Endothelial cell of umbilical vein (primary cell): Measurements from ENCODE around the gene CD200R1L. TPM values are rescaled to one million over a fixed set of nuclear protein-coding genes. Genes with fewer than 3 reads are reported as not detected.

Experiments used
- BruUV-seq: library from RNA; stranded (reverse); fragments of 400-500 nt; replicated peaks from 2 replicates; lab custom pipeline; 2021; lab: Mats Ljungman, UMichigan
- CTCF ChIA-PET: fragments of 300-600, 350-600 bp; sonication (Branson Sonifier 250); formaldehyde crosslinking; loops from one replicate; lab custom pipeline; 2021; ENCODE audit warnings: antibody characterized with exemption, inconsistent platforms; lab: Charles Lee
- POLR2A ChIA-PET: fragments of 300-600, 350-600 bp; sonication (Branson Sonifier 250); formaldehyde crosslinking; loops from one replicate; lab custom pipeline; 2021; ENCODE audit warnings: antibody characterized with exemption, inconsistent platforms; lab: Charles Lee
- DNase-seq: peaks from one replicate; pipeline ENCODE4 v3.0.0-alpha.2; 2011; ENCODE audit warnings: low read depth, low spot score
- FAIRE-seq: peaks from 2 replicates; lab custom pipeline; 2011; peaks lifted over from hg19 to GRCh38; lab: Jason Lieb, UNC
- H2AFZ ChIP-seq: 2 replicates; pipeline ENCODE4 v1.6.0; 2012; ENCODE audit warnings: low read depth, low read length, control low read depth, inconsistent platforms
- H3K27ac ChIP-seq: 2 replicates; pipeline ENCODE4 v1.5.1; 2011; ENCODE audit warnings: low read depth, mild to moderate bottlenecking, control low read depth, low read length, moderate library complexity; ENCODE audit not compliant: insufficient read depth
- H3K27me3 ChIP-seq, 2 experiments: 2 replicates each; pipeline versions ENCODE4 v1.6.0 to v1.6.1; 2011; ENCODE audit warnings: low read length in 2 of 2, mixed read lengths in 1 of 2; ENCODE audit not compliant: control insufficient read depth in 2 of 2, insufficient read depth in 2 of 2
- H3K36me3 ChIP-seq, 2 experiments: 2 replicates in 1 of 2; 3 replicates in 1 of 2; pipeline ENCODE4 v1.5.1; 2011; ENCODE audit warnings: low read length in 2 of 2, mild to moderate bottlenecking in 1 of 2, moderate library complexity in 1 of 2; ENCODE audit not compliant: control insufficient read depth in 2 of 2, insufficient read depth in 2 of 2; ENCODE audit errors: extremely low read depth in 1 of 2
- H3K4me1 ChIP-seq: 3 replicates; pipeline ENCODE4 v1.5.1; 2011; ENCODE audit warnings: mild to moderate bottlenecking, low read length; ENCODE audit not compliant: control insufficient read depth, insufficient read depth; ENCODE audit errors: extremely low read depth
- H3K4me2 ChIP-seq: 2 replicates; pipeline ENCODE4 v1.6.1; 2011; ENCODE audit warnings: low read length, control low read depth, mixed read lengths; ENCODE audit not compliant: insufficient read depth
- H3K4me3 ChIP-seq, 3 experiments: fragments of 200-600 bp in 1 of 3; sonication (generic), shearing (Covaris generic) in 1 of 3; replicated peaks in 1 of 3; 2 replicates each; pipeline ENCODE4 v1.5.1; 2011 to 2016; ENCODE audit warnings: control low read depth in 3 of 3, low read length in 3 of 3, mild to moderate bottlenecking in 2 of 3, inconsistent platforms in 1 of 3, low read depth in 1 of 3, moderate library complexity in 1 of 3; ENCODE audit not compliant: insufficient read depth in 1 of 3
- H3K79me2 ChIP-seq: 2 replicates; pipeline ENCODE4 v1.6.0; 2012; ENCODE audit warnings: low read length, inconsistent platforms; ENCODE audit not compliant: control insufficient read depth, insufficient read depth
- H3K9ac ChIP-seq: replicated peaks from 2 replicates; pipeline ENCODE3; 2011; ENCODE audit warnings: low read length, control low read depth; ENCODE audit not compliant: insufficient read depth; ENCODE audit errors: extremely low read depth
- H3K9me1 ChIP-seq: replicated peaks from 3 replicates; pipeline ENCODE4 v1.6.0; 2011; ENCODE audit warnings: mild to moderate bottlenecking, low read length; ENCODE audit not compliant: control insufficient read depth, insufficient read depth; ENCODE audit errors: extremely low read depth
- H3K9me3 ChIP-seq: replicated peaks from 2 replicates; pipeline ENCODE4 v1.5.1; 2012; ENCODE audit warnings: low read length, inconsistent platforms; ENCODE audit not compliant: control insufficient read depth, insufficient read depth
- H4K20me1 ChIP-seq: replicated peaks from 2 replicates; pipeline ENCODE3; 2011; ENCODE audit warnings: mild to moderate bottlenecking, low read length; ENCODE audit not compliant: control insufficient read depth, insufficient read depth; ENCODE audit errors: extremely low read depth
- EZH2 ChIP-seq: IDR thresholded peaks from 2 replicates; pipeline ENCODE4 v1.6.1; 2012; ENCODE audit warnings: borderline replicate concordance, low read depth, mild to moderate bottlenecking, moderate library complexity, low read length, inconsistent platforms; ENCODE audit not compliant: severe bottlenecking
- FOS ChIP-seq: IDR thresholded peaks from 2 replicates; pipeline ENCODE4 v1.6.1; 2011; ENCODE audit warnings: mild to moderate bottlenecking, low read length, moderate library complexity, borderline replicate concordance; ENCODE audit not compliant: insufficient read depth
- GATA2 ChIP-seq: IDR thresholded peaks from 2 replicates; pipeline ENCODE4 v1.7.0; 2011; ENCODE audit warnings: low read depth, mild to moderate bottlenecking, moderate library complexity, mixed read lengths, low read length; ENCODE audit not compliant: insufficient read length, insufficient read depth
- JUN ChIP-seq: IDR thresholded peaks from 2 replicates; pipeline ENCODE4 v1.6.1; 2011; ENCODE audit warnings: borderline replicate concordance, low read depth; ENCODE audit not compliant: insufficient read length, insufficient read depth
- POLR2AphosphoS5 ChIP-seq: IDR thresholded peaks from 2 replicates; pipeline ENCODE4 v1.6.1; 2012; ENCODE audit warnings: low read depth, mild to moderate bottlenecking, control low read depth, low read length, moderate library complexity; ENCODE audit not compliant: insufficient read depth
- dilution Hi-C: fragments of 300-500 bp; cut with MboI; formaldehyde crosslinking; loops from one replicate; pipeline ENCODE4 v1.15.0; 2019; ENCODE audit warnings: low sequenced_read_pairs; ENCODE audit not compliant: extremely low pct_ligation_motif_present
- intact Hi-C: fragments of 100-400 bp; cut with micrococcal nuclease; formaldehyde crosslinking; loops from one replicate; pipeline ENCODE4 v1.10.0; 2022
- polyA plus RNA-seq, 4 experiments: library from polyadenylated mRNA; depleted of rRNA in 3 of 4; stranded (reverse) in 3 of 4; unstranded in 1 of 4; fragments of >200 nt; gene quantifications; 2 replicates each; pipeline versions ENCODE4 v1.2.1 to v1.2.3, GENCODE V29; 2011 to 2012; ENCODE audit warnings: missing spikeins in 1 of 4
- total RNA-seq: library from RNA; stranded (reverse); gene quantifications from 2 replicates; pipeline ENCODE4 v1.2.3, GENCODE V29; 2021
- TF ChIP-seq, protein P1 (sequence below): IDR thresholded peaks from 2 replicates; pipeline ENCODE4 v1.6.1; 2011; ENCODE audit not compliant: insufficient read depth, insufficient read length
- TF ChIP-seq, protein P2 (sequence below), 2 donors: IDR thresholded peaks; 1 replicate in 1 of 2; 2 replicates in 1 of 2; pipeline ENCODE4 v1.5.1; 2011; ENCODE audit warnings: low read length in 2 of 2, mild to moderate bottlenecking in 2 of 2, moderate library complexity in 2 of 2, control low read depth in 1 of 2, inconsistent platforms in 1 of 2, low read depth in 1 of 2; ENCODE audit not compliant: insufficient read depth in 1 of 2; ENCODE audit errors: extremely low read depth in 1 of 2

CD200R1L gene
- total and polyA plus RNA-seq, 2 donors (not counting 3 experiments of a cell fraction or from before 2014, with no cell fraction given) = not detected

DNA sequence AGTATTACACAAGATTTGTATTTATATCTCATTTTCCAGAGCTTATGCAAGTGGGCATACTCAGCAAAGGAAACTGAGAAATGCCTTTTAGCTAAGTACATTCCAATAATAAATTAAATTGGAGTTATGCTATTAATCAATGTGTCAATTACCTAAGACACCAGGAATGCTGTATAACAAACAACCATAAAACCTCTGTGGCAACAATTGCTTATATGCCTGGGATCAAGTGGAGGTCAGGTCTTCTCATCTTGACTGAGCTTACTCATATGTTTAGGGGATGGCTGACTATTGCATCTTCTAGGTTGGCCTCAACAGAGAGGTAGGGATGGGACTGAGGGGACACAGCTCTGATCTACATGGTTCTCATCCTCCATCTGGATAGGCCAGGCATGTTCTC, 30.7 kb downstream of the CD200R1L start:
- BruUV-seq = no TSS peak
- H3K9ac ChIP-seq = no peak overlapping the region
- ChIA-PET POLR2A (no interaction called here), CTCF (interaction anchor here (1.5 to 2.7 kb wide), 3 partner anchors 82 to 235 kb away, joined by 4 to 48 read pairs (median 11); no protein-coding TSS in a partner anchor)
- no peak overlapping the region for H2AFZ ChIP-seq
- dilution Hi-C loops (no loop called here), intact Hi-C loops (loop anchor here (2.0 kb wide), 1 partner anchor 233 kb away; no protein-coding TSS in a partner anchor)
- H3K27ac ChIP-seq = no peak overlapping the region
- FAIRE-seq (no peak), DNase-seq (no peak)
- no peaks in the 10 kb centered on the region for H4K20me1 ChIP-seq
- no peak overlapping the region for H3K4me3 ChIP-seq
- no peak for TF ChIP-seq POLR2AphosphoS5
- TF ChIP-seq, protein P1, sequence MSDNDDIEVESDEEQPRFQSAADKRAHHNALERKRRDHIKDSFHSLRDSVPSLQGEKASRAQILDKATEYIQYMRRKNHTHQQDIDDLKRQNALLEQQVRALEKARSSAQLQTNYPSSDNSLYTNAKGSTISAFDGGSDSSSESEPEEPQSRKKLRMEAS = no peak
- peaks cover 0 to 5% of the 10 kb centered on the region in 2 experiments for H3K27me3 ChIP-seq
- no peaks in the 10 kb centered on the region for H3K79me2 ChIP-seq
- no peaks in the 10 kb centered on the region for H3K9me1 ChIP-seq
- no peaks in the 10 kb centered on the region for H3K36me3 ChIP-seq
- H3K9me3 ChIP-seq = no peaks in the 10 kb centered on the region
- H3K4me1 ChIP-seq = no peaks in the 10 kb centered on the region
- no peak overlapping the region for H3K4me2 ChIP-seq

DNA sequence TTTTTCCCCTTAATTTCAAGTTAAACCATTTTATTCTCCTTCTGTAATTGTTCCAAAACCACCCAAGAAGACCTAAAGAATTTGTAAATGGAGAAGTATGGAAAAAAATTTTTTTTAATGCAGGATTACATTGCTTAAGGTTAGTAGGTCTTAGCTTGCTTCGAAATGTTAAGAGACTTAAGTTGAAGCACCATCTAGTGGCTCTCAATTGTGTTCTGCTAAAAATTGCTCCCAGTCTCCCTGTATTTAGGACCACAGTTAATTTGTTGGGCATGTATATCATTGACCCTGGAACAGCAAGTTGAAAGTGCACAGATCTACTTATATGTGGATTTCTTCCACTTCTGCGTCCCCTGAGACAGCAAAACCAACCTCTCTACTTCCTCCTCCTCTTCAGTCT, 32.4 kb downstream of the CD200R1L start:
- H3K36me3 ChIP-seq = no peaks in the 10 kb centered on the region
- H3K4me1 ChIP-seq = no peaks in the 10 kb centered on the region
- H3K27me3 ChIP-seq = peaks cover 0 to 7% of the 10 kb centered on the region in 2 experiments
- dilution Hi-C loops (no loop called here), intact Hi-C loops (loop anchor here (1.0 to 2.0 kb wide), 3 partner anchors 80 to 231 kb away; no protein-coding TSS in a partner anchor)
- H3K79me2 ChIP-seq = no peaks in the 10 kb centered on the region
- H4K20me1 ChIP-seq = no peaks in the 10 kb centered on the region
- ChIA-PET CTCF (interaction anchor here (0.6 to 2.7 kb wide), 23 partner anchors 11 to 703 kb away, joined by 3 to 55 read pairs (median 4); partner anchors contain the start of gene CCDC80), POLR2A (interaction anchor here (1.1 kb wide), 1 partner anchor 173 kb away, joined by 3 read pairs; no protein-coding TSS in a partner anchor)
- peak; percentile 82 for FAIRE-seq
- TF ChIP-seq EZH2 = no peak
- no peak for TF ChIP-seq GATA2
- TF ChIP-seq JUN = no peak
- TF ChIP-seq, protein P1 = no peak
- TF ChIP-seq, protein P2, sequence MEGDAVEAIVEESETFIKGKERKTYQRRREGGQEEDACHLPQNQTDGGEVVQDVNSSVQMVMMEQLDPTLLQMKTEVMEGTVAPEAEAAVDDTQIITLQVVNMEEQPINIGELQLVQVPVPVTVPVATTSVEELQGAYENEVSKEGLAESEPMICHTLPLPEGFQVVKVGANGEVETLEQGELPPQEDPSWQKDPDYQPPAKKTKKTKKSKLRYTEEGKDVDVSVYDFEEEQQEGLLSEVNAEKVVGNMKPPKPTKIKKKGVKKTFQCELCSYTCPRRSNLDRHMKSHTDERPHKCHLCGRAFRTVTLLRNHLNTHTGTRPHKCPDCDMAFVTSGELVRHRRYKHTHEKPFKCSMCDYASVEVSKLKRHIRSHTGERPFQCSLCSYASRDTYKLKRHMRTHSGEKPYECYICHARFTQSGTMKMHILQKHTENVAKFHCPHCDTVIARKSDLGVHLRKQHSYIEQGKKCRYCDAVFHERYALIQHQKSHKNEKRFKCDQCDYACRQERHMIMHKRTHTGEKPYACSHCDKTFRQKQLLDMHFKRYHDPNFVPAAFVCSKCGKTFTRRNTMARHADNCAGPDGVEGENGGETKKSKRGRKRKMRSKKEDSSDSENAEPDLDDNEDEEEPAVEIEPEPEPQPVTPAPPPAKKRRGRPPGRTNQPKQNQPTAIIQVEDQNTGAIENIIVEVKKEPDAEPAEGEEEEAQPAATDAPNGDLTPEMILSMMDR (IDR thresholded peaks at IDR 0.05; ENCODE audit: extremely low read depth in 1 of 2, insufficient read depth in 1 of 2, low read depth in 1 of 2, low read length in 2 of 2) = peak in 1 of 2 donors; percentile 40
- TF ChIP-seq FOS = no peak
- no peak overlapping the region for H3K27ac ChIP-seq
- no peak overlapping the region for H3K9ac ChIP-seq
- no peak overlapping the region for H2AFZ ChIP-seq
- BruUV-seq = no TSS peak
- H3K4me2 ChIP-seq = no peak overlapping the region
- no peaks in the 10 kb centered on the region for H3K9me1 ChIP-seq
- peak; percentile 67 for DNase-seq
- no peak overlapping the region for H3K4me3 ChIP-seq
- H3K9me3 ChIP-seq = no peaks in the 10 kb centered on the region
